ENCODE measurements around the gene RIMBP2.

Gene RIMBP2

DNA sequence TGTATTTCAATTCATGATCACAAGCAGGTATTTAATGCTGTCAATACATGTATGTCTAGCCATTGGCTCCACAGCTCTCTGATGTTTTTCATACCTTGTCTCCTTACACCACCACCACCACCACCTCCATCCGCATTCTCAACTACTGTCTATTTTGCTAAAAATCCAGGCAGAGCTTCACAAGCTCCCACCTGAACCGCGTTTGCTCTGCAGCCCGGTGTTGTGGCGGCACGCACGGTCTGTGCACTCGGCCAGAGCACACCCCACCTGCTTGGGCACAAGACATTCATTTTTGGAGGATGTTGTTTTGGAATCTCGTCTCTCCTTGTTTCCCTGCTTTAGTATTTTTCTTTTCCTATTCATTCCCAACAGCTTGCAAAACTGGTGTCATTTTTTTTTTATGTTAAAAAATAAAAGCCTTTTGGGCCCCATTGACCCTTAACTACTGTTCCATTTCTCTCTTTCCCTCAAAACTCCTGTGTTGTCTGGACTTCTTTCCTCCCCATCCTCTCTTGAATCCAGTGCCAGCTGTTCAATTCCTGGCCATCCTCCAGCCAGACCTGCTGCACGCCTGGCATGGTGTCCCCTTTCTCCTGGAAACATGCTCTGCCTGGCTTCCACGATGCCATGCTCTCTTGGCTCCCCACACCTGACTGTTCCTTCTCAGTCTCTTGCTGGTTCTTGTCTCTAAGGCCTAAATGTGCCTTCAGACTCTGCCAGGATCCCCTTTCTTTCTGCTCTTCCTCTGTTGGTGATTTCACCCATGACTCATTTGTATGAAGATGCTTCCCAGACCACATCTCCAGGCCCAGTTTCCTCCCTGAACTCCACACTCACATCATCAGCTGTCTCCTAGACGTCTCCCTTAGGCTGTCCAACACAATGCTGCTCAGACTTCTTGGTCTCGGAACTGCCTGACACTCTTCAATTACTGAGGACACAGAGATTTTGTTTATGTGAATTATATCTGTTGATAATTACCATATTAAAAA, 340.5 kb downstream of the RIMBP2 start:
- no peaks in the 10 kb centered on the region for H3K27me3 ChIP-seq (ENCODE audit: control insufficient read depth, insufficient read depth, low read length)
- H3K9ac ChIP-seq (ENCODE audit: low read depth, low read length): no peak overlapping the region
- no peaks in the 10 kb centered on the region for H3K9me3 ChIP-seq (ENCODE audit: control insufficient read depth, insufficient read depth, low read length)
- H3K4me3 ChIP-seq (ENCODE audit: low read depth, low read length): no peak overlapping the region
- no peaks in the 10 kb centered on the region for H3K36me3 ChIP-seq (ENCODE audit: control insufficient read depth, insufficient read depth, low read length)
- H3K4me1 ChIP-seq (ENCODE audit: control insufficient read depth, insufficient read depth, low read length): peaks cover 2% of the 10 kb centered on the region

DNA sequence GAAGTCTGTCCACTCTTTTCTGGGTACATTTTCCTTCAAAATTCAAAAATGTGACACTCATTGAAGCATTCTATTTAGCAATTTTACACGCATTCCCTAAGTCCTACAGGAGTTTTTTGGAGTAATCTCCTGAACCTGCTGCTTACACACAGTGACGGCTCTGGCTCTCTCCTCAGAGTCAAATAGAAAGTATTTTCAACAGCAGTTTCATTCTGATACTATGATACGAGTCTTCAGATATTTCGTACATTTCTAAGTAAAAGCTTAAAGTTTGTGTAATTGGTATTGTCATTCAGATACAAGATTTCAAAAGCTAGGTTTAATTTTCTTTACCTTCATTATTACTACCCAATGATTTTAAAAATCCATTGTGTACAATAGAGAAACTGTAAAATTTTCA, 342.0 kb downstream of the RIMBP2 start:
- H3K4me1 ChIP-seq (ENCODE audit: control insufficient read depth, insufficient read depth, low read length): peaks cover 2% of the 10 kb centered on the region
- H3K36me3 ChIP-seq (ENCODE audit: control insufficient read depth, insufficient read depth, low read length): no peaks in the 10 kb centered on the region
- H3K9me3 ChIP-seq (ENCODE audit: control insufficient read depth, insufficient read depth, low read length): no peaks in the 10 kb centered on the region
- no peaks in the 10 kb centered on the region for H3K27me3 ChIP-seq (ENCODE audit: control insufficient read depth, insufficient read depth, low read length)
- no peak overlapping the region for H3K9ac ChIP-seq (ENCODE audit: low read depth, low read length)
- no peak overlapping the region for H3K4me3 ChIP-seq (ENCODE audit: low read depth, low read length)

GRCh38 chr12:130372936-130373335, 343.2 kb downstream of the RIMBP2 start:
- Histone ChIP-seq H3K27me3 (ENCODE audit: control insufficient read depth, insufficient read depth, low read length) (no peaks in the 10 kb centered on the region), H3K36me3 (ENCODE audit: control insufficient read depth, insufficient read depth, low read length) (no peaks in the 10 kb centered on the region), H3K9ac (ENCODE audit: low read depth, low read length) (no peak overlapping the region)

DNA sequence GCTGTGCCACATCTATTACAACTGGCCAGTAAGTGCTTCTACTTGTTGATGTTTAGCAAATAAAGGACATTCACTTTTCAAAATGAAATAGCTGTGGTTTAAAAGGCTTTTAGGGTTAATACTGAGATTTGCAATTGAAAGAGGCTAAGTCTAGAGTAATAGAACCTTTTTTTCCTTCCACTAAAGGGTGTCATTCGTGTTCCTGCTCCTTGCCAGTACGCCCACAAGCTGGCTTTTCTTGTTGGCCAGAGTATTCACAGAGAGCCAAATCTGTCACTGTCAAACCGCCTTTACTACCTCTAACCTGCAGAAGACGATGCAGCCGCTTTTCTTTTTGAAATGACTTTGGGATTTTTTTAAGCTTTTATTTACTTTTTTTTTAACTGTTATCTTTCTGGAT, 344.8 kb downstream of the RIMBP2 start:
- H3K27me3 ChIP-seq (ENCODE audit: control insufficient read depth, insufficient read depth, low read length): no peaks in the 10 kb centered on the region

More at GRCh38 chr12:130372936-130373335, 343.2 kb downstream of the RIMBP2 start:
- no peak overlapping the region for H3K4me3 ChIP-seq (ENCODE audit: low read depth, low read length)
- no peaks in the 10 kb centered on the region for H3K9me3 ChIP-seq (ENCODE audit: control insufficient read depth, insufficient read depth, low read length)
- H3K4me1 ChIP-seq (ENCODE audit: control insufficient read depth, insufficient read depth, low read length): peaks cover 2% of the 10 kb centered on the region

GRCh38 chr12:130369816-130370215, 346.3 kb downstream of the RIMBP2 start:
- H3K9me3 ChIP-seq (ENCODE audit: control insufficient read depth, insufficient read depth, low read length): no peaks in the 10 kb centered on the region
- H3K36me3 ChIP-seq (ENCODE audit: control insufficient read depth, insufficient read depth, low read length): no peaks in the 10 kb centered on the region
- no peak overlapping the region for H3K9ac ChIP-seq (ENCODE audit: low read depth, low read length)
- no peak overlapping the region for H3K4me3 ChIP-seq (ENCODE audit: low read depth, low read length)
- peaks cover 2% of the 10 kb centered on the region for H3K4me1 ChIP-seq (ENCODE audit: control insufficient read depth, insufficient read depth, low read length)
- no peaks in the 10 kb centered on the region for H3K27me3 ChIP-seq (ENCODE audit: control insufficient read depth, insufficient read depth, low read length)

More for the DNA sequence above, 344.8 kb downstream of the RIMBP2 start:
- Histone ChIP-seq H3K9ac (ENCODE audit: low read depth, low read length) (no peak overlapping the region), H3K4me1 (ENCODE audit: control insufficient read depth, insufficient read depth, low read length) (peaks cover 2% of the 10 kb centered on the region), H3K9me3 (ENCODE audit: control insufficient read depth, insufficient read depth, low read length) (no peaks in the 10 kb centered on the region), H3K4me3 (ENCODE audit: low read depth, low read length) (no peak overlapping the region), H3K36me3 (ENCODE audit: control insufficient read depth, insufficient read depth, low read length) (no peaks in the 10 kb centered on the region)

GRCh38 chr12:130367523-130367922, 348.6 kb downstream of the RIMBP2 start:
- H3K36me3 ChIP-seq (ENCODE audit: control insufficient read depth, insufficient read depth, low read length): no peaks in the 10 kb centered on the region
- H3K9ac ChIP-seq (ENCODE audit: low read depth, low read length): no peak overlapping the region
- H3K4me3 ChIP-seq (ENCODE audit: low read depth, low read length): no peak overlapping the region
- H3K9me3 ChIP-seq (ENCODE audit: control insufficient read depth, insufficient read depth, low read length): no peaks in the 10 kb centered on the region
- peaks cover 2% of the 10 kb centered on the region for H3K4me1 ChIP-seq (ENCODE audit: control insufficient read depth, insufficient read depth, low read length)
- no peaks in the 10 kb centered on the region for H3K27me3 ChIP-seq (ENCODE audit: control insufficient read depth, insufficient read depth, low read length)

- Histone ChIP-seq H3K36me3 (ENCODE audit: control insufficient read depth, insufficient read depth, low read length) (no peaks in the 10 kb centered on the region), H3K4me1 (ENCODE audit: control insufficient read depth, insufficient read depth, low read length) (peaks cover 2% of the 10 kb centered on the region), H3K27me3 (ENCODE audit: control insufficient read depth, insufficient read depth, low read length) (no peaks in the 10 kb centered on the region), H3K9ac (ENCODE audit: low read depth, low read length) (no peak overlapping the region), H3K9me3 (ENCODE audit: control insufficient read depth, insufficient read depth, low read length) (no peaks in the 10 kb centered on the region), H3K4me3 (ENCODE audit: low read depth, low read length) (no peak overlapping the region)
Observed at GRCh38 chr12:130367003-130367402, 349.1 kb downstream of the RIMBP2 start.

- Histone ChIP-seq H3K4me1 (ENCODE audit: control insufficient read depth, insufficient read depth, low read length) (peaks cover 2% of the 10 kb centered on the region), H3K27me3 (ENCODE audit: control insufficient read depth, insufficient read depth, low read length) (no peaks in the 10 kb centered on the region), H3K4me3 (ENCODE audit: low read depth, low read length) (no peak overlapping the region), H3K36me3 (ENCODE audit: control insufficient read depth, insufficient read depth, low read length) (no peaks in the 10 kb centered on the region), H3K9ac (ENCODE audit: low read depth, low read length) (no peak overlapping the region), H3K9me3 (ENCODE audit: control insufficient read depth, insufficient read depth, low read length) (no peaks in the 10 kb centered on the region)
Observed at GRCh38 chr12:130366159-130366558, 349.9 kb downstream of the RIMBP2 start.

DNA sequence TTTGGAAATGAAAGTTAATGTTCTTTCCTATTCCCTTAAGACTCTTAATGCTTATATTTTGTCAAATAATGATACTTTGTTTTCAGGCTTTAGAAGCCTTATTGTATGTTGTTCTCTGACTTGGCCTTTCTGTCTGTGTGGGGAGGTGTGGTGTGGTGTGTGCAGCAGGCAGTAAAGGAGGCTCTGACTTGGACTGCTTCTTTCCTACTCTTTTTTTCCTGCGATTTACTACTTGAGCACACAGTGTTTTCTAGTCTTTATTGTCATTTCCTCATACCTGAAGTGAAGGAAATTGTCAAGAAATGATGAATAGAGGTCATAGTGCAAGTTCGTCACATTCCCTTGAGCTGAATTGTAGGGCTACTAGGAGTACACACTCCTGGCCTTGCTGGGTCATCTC, 351.5 kb downstream of the RIMBP2 start:
- no peaks in the 10 kb centered on the region for H3K9me3 ChIP-seq (ENCODE audit: control insufficient read depth, insufficient read depth, low read length)
- no peaks in the 10 kb centered on the region for H3K36me3 ChIP-seq (ENCODE audit: control insufficient read depth, insufficient read depth, low read length)
- H3K4me3 ChIP-seq (ENCODE audit: low read depth, low read length): no peak overlapping the region
- no peaks in the 10 kb centered on the region for H3K27me3 ChIP-seq (ENCODE audit: control insufficient read depth, insufficient read depth, low read length)
- H3K9ac ChIP-seq (ENCODE audit: low read depth, low read length): no peak overlapping the region
- H3K4me1 ChIP-seq (ENCODE audit: control insufficient read depth, insufficient read depth, low read length): no peaks in the 10 kb centered on the region

DNA sequence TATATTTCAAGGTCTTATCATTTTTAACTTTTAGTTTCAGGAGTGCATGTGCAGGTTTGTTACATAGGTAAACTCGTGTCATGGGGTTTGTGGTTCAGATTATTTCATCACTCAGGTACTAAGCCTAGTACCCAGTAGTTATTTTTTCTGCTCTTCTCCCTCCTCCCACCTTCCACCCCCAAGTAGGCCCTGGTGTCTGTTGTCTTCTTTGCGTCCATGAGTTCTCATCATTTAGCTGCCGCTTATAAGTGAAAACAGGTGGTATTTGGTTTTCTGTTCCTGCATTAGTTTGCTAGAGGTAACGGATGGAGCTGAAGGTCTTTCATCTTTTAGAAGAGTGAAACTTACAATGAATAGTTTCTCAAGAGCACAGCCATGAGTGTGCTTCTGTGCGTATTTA, 354.0 kb downstream of the RIMBP2 start:
- no peaks in the 10 kb centered on the region for H3K36me3 ChIP-seq (ENCODE audit: control insufficient read depth, insufficient read depth, low read length)
- peaks cover 4% of the 10 kb centered on the region for H3K4me1 ChIP-seq (ENCODE audit: control insufficient read depth, insufficient read depth, low read length)
- no peak overlapping the region for H3K4me3 ChIP-seq (ENCODE audit: low read depth, low read length)
- H3K27me3 ChIP-seq (ENCODE audit: control insufficient read depth, insufficient read depth, low read length): no peaks in the 10 kb centered on the region
- no peak overlapping the region for H3K9ac ChIP-seq (ENCODE audit: low read depth, low read length)
- no peaks in the 10 kb centered on the region for H3K9me3 ChIP-seq (ENCODE audit: control insufficient read depth, insufficient read depth, low read length)

GRCh38 chr12:130357729-130358330, 358.3 kb downstream of the RIMBP2 start:
- no peaks in the 10 kb centered on the region for H3K9me3 ChIP-seq (ENCODE audit: control insufficient read depth, insufficient read depth, low read length)
- H3K27me3 ChIP-seq (ENCODE audit: control insufficient read depth, insufficient read depth, low read length): no peaks in the 10 kb centered on the region
- H3K36me3 ChIP-seq (ENCODE audit: control insufficient read depth, insufficient read depth, low read length): no peaks in the 10 kb centered on the region
- peaks cover 9% of the 10 kb centered on the region for H3K4me1 ChIP-seq (ENCODE audit: control insufficient read depth, insufficient read depth, low read length)
- no peak overlapping the region for H3K4me3 ChIP-seq (ENCODE audit: low read depth, low read length)
- no peak overlapping the region for H3K9ac ChIP-seq (ENCODE audit: low read depth, low read length)

DNA sequence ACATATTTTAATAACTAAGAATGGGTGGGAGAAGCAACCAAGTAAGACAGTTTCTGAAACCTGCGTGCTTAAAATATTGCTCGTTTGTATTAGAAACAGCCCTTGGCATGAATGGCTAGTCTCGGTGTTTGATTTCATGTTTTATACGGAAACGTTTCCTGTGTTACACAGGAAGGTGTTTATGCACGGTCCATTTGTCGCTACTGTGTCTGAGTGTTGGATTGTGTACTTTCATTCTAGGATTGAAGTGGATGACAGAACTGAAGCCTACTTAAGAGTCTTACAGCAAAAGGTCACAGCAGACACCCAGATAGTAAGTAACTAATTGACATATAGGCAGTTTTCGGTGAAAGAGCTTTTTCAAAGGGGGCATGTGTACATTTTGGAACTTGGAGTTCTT, 358.9 kb downstream of the RIMBP2 start:
- Histone ChIP-seq H3K27me3 (ENCODE audit: control insufficient read depth, insufficient read depth, low read length) (no peaks in the 10 kb centered on the region), H3K9ac (ENCODE audit: low read depth, low read length) (no peak overlapping the region)

More for the DNA sequence above, 358.9 kb downstream of the RIMBP2 start:
- Histone ChIP-seq H3K36me3 (ENCODE audit: control insufficient read depth, insufficient read depth, low read length) (no peaks in the 10 kb centered on the region), H3K4me1 (ENCODE audit: control insufficient read depth, insufficient read depth, low read length) (peaks cover 9% of the 10 kb centered on the region), H3K9me3 (ENCODE audit: control insufficient read depth, insufficient read depth, low read length) (no peaks in the 10 kb centered on the region), H3K4me3 (ENCODE audit: low read depth, low read length) (no peak overlapping the region)
